ENCODE measurements around the gene RITA1. TPM values are rescaled to one million over a fixed set of nuclear protein-coding genes. Genes with fewer than 3 reads are reported as not detected.
A peak's percentile ranks its signal among the peaks of the same experiment; 100 is the strongest.

Gene RITA1
- polyA plus RNA-seq, 1 donor, result 13.8 TPM

DNA sequence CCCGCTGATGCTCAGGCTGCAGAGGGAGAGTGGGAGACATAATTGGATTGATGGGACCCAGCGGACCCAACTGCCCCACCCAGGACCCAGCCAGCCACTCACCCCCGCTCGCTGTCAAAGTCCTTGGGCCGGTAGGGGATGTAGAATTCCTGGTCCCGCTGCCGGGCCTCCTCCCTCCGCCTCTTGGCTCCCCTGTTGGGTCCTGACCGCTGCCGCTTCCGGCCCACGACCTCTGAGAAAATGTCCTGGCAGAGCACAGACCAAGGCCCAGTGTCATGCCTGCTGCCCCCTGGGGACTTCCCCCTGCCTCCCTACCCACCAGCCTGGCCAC lies 22.5 kb upstream of the RITA1 start:
- H3K27ac ChIP-seq (ENCODE audit: low read length), result no peak overlapping the region
- H3K27me3 ChIP-seq (ENCODE audit: control insufficient read depth, insufficient read depth, low read length), result no peaks in the 10 kb centered on the region
- peaks cover 83% of the 10 kb centered on the region for H3K36me3 ChIP-seq (ENCODE audit: control insufficient read depth, insufficient read depth, low read length)
- no peaks in the 10 kb centered on the region for H3K4me1 ChIP-seq (ENCODE audit: control insufficient read depth, insufficient read depth, low read length)
- WGBS (ENCODE audit: insufficient coverage, low lambda C conversion rate), result no CpG with 5 or more reads among the region's 12 CpGs
- no peak overlapping the region for H3K4me3 ChIP-seq (ENCODE audit: low read length)
- no peak for DNase-seq
- no peaks in the 10 kb centered on the region for H3K9me3 ChIP-seq (ENCODE audit: control insufficient read depth, low read depth, low read length)

DNA sequence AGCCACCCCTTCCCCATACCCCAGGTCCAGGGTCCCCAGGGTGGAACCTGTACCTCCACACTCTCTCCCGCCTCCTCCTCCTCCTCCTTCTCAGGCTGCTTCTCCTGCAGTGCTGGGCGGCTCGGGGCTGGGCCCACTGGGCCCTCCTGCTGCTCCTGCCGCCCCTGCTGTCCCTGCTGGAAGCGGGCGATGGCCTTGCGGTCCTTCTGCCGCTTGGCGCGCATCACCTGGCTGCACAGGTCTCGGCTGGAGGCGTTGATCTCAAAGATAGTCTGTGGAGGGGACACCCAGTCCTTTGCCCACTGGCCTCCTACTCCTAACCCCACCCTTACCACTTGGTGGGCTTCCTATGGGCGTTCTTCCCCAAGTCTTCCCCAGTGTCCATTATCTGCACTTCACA lies 21.5 kb upstream of the RITA1 start:
- WGBS (ENCODE audit: insufficient coverage, low lambda C conversion rate), result no CpG with 5 or more reads among the region's 13 CpGs
- DNase-seq, result no peak

DNA sequence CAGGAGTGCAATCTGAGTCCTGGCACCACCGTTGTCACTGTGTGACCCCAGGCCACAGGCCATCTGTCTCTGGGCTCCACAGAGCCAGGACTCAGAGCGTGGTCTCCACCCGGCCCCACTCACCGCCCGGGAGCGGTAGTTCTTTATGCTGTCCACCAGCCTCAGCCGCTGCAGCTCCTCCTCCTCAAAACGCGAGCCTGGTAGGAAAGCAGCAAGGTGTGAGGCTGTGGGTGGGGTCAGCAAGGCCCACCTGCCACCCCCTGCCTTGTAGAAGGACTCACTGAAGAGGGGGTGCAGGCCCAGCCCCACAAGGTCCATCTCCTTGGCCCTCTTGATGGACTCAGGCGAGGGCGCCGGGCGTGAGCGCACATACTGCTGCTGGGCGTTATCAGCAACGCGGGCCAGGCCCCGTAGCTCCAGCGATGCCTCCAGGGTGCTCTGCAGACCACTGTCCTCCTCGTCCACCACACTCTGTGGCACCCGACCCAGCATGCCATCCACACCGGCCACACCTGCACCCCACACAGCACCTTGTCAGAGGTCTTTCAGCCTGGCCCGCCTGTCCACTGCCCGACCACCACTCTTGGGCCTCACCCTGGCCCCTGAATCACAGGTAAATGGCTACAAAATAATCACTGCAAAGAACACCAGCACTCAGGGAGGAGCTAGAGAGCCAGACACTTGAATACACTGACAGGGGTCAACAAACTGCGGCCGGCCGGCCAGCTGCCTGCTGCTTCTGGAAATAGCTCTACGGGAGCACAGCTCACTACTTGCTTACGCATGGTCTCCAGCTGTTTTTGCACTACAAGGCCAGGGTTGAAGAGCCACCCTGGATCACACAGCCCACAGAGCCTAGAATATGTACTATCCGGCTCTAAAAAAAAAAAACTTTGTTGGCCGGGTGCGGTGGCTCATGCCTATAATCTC lies 19.7 kb upstream of the RITA1 start:
- H3K9me3 ChIP-seq (ENCODE audit: control insufficient read depth, low read depth, low read length), result no peaks in the 10 kb centered on the region
- DNase-seq, result no peak
- WGBS (ENCODE audit: insufficient coverage, low lambda C conversion rate), result no CpG with 5 or more reads among the region's 32 CpGs
- no peaks in the 10 kb centered on the region for H3K27me3 ChIP-seq (ENCODE audit: control insufficient read depth, insufficient read depth, low read length)
- no peaks in the 10 kb centered on the region for H3K4me1 ChIP-seq (ENCODE audit: control insufficient read depth, insufficient read depth, low read length)
- no peak overlapping the region for H3K4me3 ChIP-seq (ENCODE audit: low read length)
- H3K36me3 ChIP-seq (ENCODE audit: control insufficient read depth, insufficient read depth, low read length), result peaks cover 83% of the 10 kb centered on the region
- no peak overlapping the region for H3K27ac ChIP-seq (ENCODE audit: low read length)

More for the DNA sequence above, 21.5 kb upstream of the RITA1 start:
- Histone ChIP-seq H3K36me3 (ENCODE audit: control insufficient read depth, insufficient read depth, low read length) (peaks cover 84% of the 10 kb centered on the region), H3K9me3 (ENCODE audit: control insufficient read depth, low read depth, low read length) (no peaks in the 10 kb centered on the region), H3K4me3 (ENCODE audit: low read length) (no peak overlapping the region), H3K4me1 (ENCODE audit: control insufficient read depth, insufficient read depth, low read length) (no peaks in the 10 kb centered on the region), H3K27me3 (ENCODE audit: control insufficient read depth, insufficient read depth, low read length) (no peaks in the 10 kb centered on the region), H3K27ac (ENCODE audit: low read length) (no peak overlapping the region)

DNA sequence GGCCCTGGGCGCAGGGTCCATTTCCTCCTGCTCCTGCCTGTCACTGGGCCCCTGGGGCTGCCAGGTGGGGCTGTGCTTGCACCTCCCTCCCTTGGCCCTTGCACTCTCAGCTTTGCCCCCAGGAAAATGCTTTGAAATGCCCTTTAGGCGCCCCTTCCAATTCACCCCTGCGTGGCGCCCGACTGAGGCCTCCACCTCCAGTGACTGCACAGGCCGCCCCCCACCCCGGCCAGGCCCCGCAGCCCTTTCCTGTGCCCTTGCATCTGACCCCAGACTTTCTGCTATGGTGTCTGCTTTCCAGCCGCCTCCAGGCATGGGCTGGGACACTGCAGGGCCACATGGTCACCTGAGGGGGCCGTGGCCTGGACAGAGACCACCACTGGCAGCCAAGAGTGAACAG lies 17.7 kb upstream of the RITA1 start:
- no peak for DNase-seq
- H3K27me3 ChIP-seq (ENCODE audit: control insufficient read depth, insufficient read depth, low read length), result no peaks in the 10 kb centered on the region
- no peak overlapping the region for H3K4me3 ChIP-seq (ENCODE audit: low read length)
- H3K27ac ChIP-seq (ENCODE audit: low read length), result no peak overlapping the region
- WGBS (ENCODE audit: insufficient coverage, low lambda C conversion rate), result no CpG with 5 or more reads among the region's 10 CpGs
- H3K4me1 ChIP-seq (ENCODE audit: control insufficient read depth, insufficient read depth, low read length), result no peaks in the 10 kb centered on the region
- peaks cover 85% of the 10 kb centered on the region for H3K36me3 ChIP-seq (ENCODE audit: control insufficient read depth, insufficient read depth, low read length)
- H3K9me3 ChIP-seq (ENCODE audit: control insufficient read depth, low read depth, low read length), result no peaks in the 10 kb centered on the region

DNA sequence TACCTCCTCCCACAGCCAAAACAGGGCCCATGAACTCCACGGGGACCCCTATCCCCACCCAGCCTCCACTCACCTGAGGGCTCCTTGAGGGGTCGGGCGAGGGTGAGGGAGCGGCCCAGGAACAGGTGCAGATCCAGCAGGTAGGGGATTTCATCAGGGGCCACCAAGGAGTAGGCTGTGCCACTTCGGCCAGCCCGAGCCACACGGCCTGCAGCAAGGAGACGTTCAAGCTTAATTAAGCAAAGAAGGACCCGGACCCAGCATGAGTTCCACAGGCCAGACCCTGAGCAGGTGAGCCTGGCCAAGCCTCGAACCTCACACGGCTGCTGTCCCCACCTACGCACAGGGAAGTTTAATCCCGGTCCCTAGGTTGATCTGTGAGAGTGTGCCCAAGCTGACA lies 15.8 kb upstream of the RITA1 start:
- WGBS (ENCODE audit: insufficient coverage, low lambda C conversion rate), result no CpG with 5 or more reads among the region's 13 CpGs
- H3K36me3 ChIP-seq (ENCODE audit: control insufficient read depth, insufficient read depth, low read length), result peaks cover 90% of the 10 kb centered on the region
- DNase-seq, result no peak
- no peak overlapping the region for H3K27ac ChIP-seq (ENCODE audit: low read length)
- no peak overlapping the region for H3K4me3 ChIP-seq (ENCODE audit: low read length)
- H3K9me3 ChIP-seq (ENCODE audit: control insufficient read depth, low read depth, low read length), result no peaks in the 10 kb centered on the region
- H3K4me1 ChIP-seq (ENCODE audit: control insufficient read depth, insufficient read depth, low read length), result peaks cover 3% of the 10 kb centered on the region
- no peaks in the 10 kb centered on the region for H3K27me3 ChIP-seq (ENCODE audit: control insufficient read depth, insufficient read depth, low read length)

DNA sequence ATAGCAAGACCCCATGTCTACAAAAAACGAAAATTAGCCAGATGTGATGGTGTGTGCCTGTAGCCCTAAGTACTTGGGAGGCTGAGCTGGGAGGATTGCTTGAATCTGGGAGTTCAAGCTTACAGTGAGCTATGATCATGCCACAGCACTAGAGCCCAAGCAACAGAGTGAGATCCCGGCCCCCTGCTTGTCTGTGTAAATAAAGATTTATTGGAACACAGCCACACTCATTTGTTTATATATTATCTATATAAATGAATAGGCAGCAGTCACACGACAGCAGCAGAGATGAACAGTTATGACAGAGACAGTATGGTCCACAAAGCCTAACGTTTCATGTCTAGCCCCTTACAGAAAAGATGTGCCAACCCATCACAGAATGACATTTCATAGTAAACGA lies 15.1 kb upstream of the RITA1 start:
- DNase-seq, result no peak
- Histone ChIP-seq H3K4me1 (ENCODE audit: control insufficient read depth, insufficient read depth, low read length) (peaks cover 3% of the 10 kb centered on the region), H3K27me3 (ENCODE audit: control insufficient read depth, insufficient read depth, low read length) (no peaks in the 10 kb centered on the region), H3K4me3 (ENCODE audit: low read length) (no peak overlapping the region), H3K9me3 (ENCODE audit: control insufficient read depth, low read depth, low read length) (no peaks in the 10 kb centered on the region), H3K36me3 (ENCODE audit: control insufficient read depth, insufficient read depth, low read length) (peaks cover 87% of the 10 kb centered on the region), H3K27ac (ENCODE audit: low read length) (no peak overlapping the region)
- WGBS (ENCODE audit: insufficient coverage, low lambda C conversion rate), result no CpG with 5 or more reads among the region's 5 CpGs

DNA sequence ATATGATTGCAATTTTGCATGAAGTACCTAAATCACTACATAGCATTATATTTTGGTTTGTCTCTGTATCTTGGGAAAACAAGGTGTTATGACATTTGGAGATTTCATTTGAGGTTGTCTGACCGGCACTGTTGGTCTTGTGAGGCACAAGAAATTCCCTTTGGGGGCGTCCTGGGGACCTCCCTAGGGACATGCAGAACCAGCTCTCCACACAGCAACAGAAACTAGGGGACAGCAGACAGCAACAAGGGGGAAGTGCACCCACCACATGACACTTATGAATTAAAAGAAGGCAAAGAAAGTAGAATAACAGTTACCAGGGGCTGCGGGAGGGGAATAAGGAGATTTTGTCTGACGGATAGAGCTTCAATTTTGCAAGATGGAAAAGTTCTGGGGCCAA lies 14.6 kb upstream of the RITA1 start:
- H3K27ac ChIP-seq (ENCODE audit: low read length), result no peak overlapping the region
- WGBS (ENCODE audit: insufficient coverage, low lambda C conversion rate), result no CpG with 5 or more reads among the region's 4 CpGs
- no peaks in the 10 kb centered on the region for H3K27me3 ChIP-seq (ENCODE audit: control insufficient read depth, insufficient read depth, low read length)
- no peak overlapping the region for H3K4me3 ChIP-seq (ENCODE audit: low read length)
- no peaks in the 10 kb centered on the region for H3K9me3 ChIP-seq (ENCODE audit: control insufficient read depth, low read depth, low read length)
- H3K4me1 ChIP-seq (ENCODE audit: control insufficient read depth, insufficient read depth, low read length), result peaks cover 3% of the 10 kb centered on the region
- peaks cover 83% of the 10 kb centered on the region for H3K36me3 ChIP-seq (ENCODE audit: control insufficient read depth, insufficient read depth, low read length)
- no peak for DNase-seq

DNA sequence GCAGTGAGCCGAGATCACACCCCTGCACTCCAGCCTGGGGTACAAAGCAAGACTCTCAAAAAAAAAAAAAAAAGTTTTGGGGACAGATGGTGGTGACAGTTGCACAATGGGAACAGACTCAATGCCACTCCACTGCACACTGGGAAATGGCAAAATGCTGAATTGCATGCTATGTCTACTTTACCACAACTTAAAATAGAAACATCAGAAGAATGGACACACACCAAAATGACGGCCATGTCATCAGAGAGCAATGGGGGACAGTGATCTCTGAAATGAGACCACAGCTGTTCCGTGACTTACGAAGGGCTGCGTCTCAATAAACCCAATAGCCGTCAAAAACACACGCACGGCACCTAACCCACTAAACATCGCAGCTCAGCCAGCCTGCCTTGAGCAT lies 14.0 kb upstream of the RITA1 start:
- no peaks in the 10 kb centered on the region for H3K9me3 ChIP-seq (ENCODE audit: control insufficient read depth, low read depth, low read length)
- no peak overlapping the region for H3K4me3 ChIP-seq (ENCODE audit: low read length)
- no peaks in the 10 kb centered on the region for H3K27me3 ChIP-seq (ENCODE audit: control insufficient read depth, insufficient read depth, low read length)
- H3K27ac ChIP-seq (ENCODE audit: low read length), result no peak overlapping the region
- no peak for DNase-seq
- peaks cover 83% of the 10 kb centered on the region for H3K36me3 ChIP-seq (ENCODE audit: control insufficient read depth, insufficient read depth, low read length)
- H3K4me1 ChIP-seq (ENCODE audit: control insufficient read depth, insufficient read depth, low read length), result peaks cover 3% of the 10 kb centered on the region
- WGBS (ENCODE audit: insufficient coverage, low lambda C conversion rate), result no CpG with 5 or more reads among the region's 9 CpGs

DNA sequence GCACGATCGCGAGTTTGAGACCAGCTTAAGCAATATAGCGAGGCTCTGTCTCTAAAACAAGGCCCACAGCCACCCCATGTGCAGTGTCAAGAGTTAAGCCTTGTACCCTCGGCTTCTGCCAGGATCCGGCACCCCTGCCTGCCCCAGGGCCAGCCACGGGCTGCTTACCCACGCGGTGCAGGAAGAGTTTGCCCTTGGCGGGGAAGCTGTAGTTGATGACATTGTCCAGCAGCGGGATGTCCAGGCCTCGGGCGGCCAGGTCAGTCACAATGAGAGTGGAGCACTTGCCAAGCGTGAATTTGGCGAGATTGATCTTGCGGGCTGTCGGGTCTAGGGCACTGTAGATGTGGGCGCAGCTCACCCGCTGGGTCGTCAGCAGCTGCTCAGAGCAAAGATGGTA lies 13.3 kb upstream of the RITA1 start:
- no CpG with 5 or more reads among the region's 20 CpGs for WGBS (ENCODE audit: insufficient coverage, low lambda C conversion rate)

DNA sequence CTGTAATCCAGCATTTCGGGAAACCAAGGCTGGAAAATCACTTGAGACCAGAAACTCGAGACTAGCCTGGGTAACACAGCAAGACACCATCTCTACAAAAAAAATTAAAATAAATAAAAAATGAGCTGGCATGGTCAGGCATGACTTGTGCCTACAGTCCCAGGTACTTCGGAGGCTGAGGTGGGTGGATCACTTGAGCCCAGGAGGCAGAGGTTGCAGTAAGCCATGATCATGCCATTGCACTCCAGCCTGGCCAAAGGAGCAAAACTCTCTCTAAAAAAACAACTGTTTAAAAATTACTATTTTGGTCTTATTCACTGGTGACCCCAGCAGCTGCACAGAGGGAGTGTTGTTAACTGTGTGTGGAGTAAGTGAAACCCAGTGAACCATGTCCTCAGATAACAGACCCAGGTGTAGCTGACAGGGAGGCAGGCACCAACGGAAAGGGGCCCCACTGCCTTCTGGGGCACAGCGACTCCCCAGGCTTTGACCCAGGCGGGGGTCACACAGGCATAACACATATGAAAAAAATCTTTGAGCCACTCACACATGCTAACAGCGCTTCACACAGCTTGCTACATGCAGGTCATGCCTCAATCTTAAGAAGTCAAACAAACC lies 12.3 kb upstream of the RITA1 start:
- no CpG with 5 or more reads among the region's 7 CpGs for WGBS (ENCODE audit: insufficient coverage, low lambda C conversion rate)
- peak in 1 of 2 donors; percentile 61 for DNase-seq
- no peaks in the 10 kb centered on the region for H3K27me3 ChIP-seq (ENCODE audit: control insufficient read depth, insufficient read depth, low read length)
- H3K9me3 ChIP-seq (ENCODE audit: control insufficient read depth, low read depth, low read length), result no peaks in the 10 kb centered on the region
- no peak overlapping the region for H3K4me3 ChIP-seq (ENCODE audit: low read length)
- peaks cover 87% of the 10 kb centered on the region for H3K36me3 ChIP-seq (ENCODE audit: control insufficient read depth, insufficient read depth, low read length)
- H3K4me1 ChIP-seq (ENCODE audit: control insufficient read depth, insufficient read depth, low read length), result peaks cover 3% of the 10 kb centered on the region
- H3K27ac ChIP-seq (ENCODE audit: low read length), result no peak overlapping the region

More for the DNA sequence above, 13.3 kb upstream of the RITA1 start:
- no peak overlapping the region for H3K4me3 ChIP-seq (ENCODE audit: low read length)
- peaks cover 86% of the 10 kb centered on the region for H3K36me3 ChIP-seq (ENCODE audit: control insufficient read depth, insufficient read depth, low read length)
- DNase-seq, result no peak
- H3K27ac ChIP-seq (ENCODE audit: low read length), result no peak overlapping the region
- H3K27me3 ChIP-seq (ENCODE audit: control insufficient read depth, insufficient read depth, low read length), result no peaks in the 10 kb centered on the region
- peaks cover 3% of the 10 kb centered on the region for H3K4me1 ChIP-seq (ENCODE audit: control insufficient read depth, insufficient read depth, low read length)
- H3K9me3 ChIP-seq (ENCODE audit: control insufficient read depth, low read depth, low read length), result no peaks in the 10 kb centered on the region
